RWPE2 (cell line): ENCODE results near the gene ZNF771.

Experiments used
- ATAC-seq: fragments of 200-7000 bp; cut with Tn5 transposase; 3 replicates; pipeline ENCODE4 v1.9.1; 2021; ENCODE audit warnings: low read depth
- DNase-seq: peaks from one replicate; pipeline ENCODE4 v3.0.0-alpha.2; 2020; ENCODE audit warnings: low spot score
- H3K27ac ChIP-seq: fragments of 450-650 bp; 2 replicates; pipeline ENCODE4 v1.5.1; 2017; ENCODE audit warnings: mild to moderate bottlenecking; ENCODE audit not compliant: poor library complexity, severe bottlenecking
- H3K27me3 ChIP-seq: fragments of 250-450 bp; sonication (Bioruptor Pico); 2 replicates; pipeline ENCODE4 v1.5.1; 2021; ENCODE audit warnings: mild to moderate bottlenecking, moderate library complexity; ENCODE audit not compliant: insufficient read depth, poor library complexity, severe bottlenecking
- H3K36me3 ChIP-seq: fragments of 250-450 bp; sonication (Bioruptor Pico); 2 replicates; pipeline ENCODE4 v1.5.1; 2020; ENCODE audit warnings: low read depth, mild to moderate bottlenecking, moderate library complexity
- H3K4me1 ChIP-seq: fragments of 250-450 bp; sonication (Bioruptor Pico); 2 replicates; pipeline ENCODE4 v1.5.1; 2021; ENCODE audit warnings: mild to moderate bottlenecking, moderate library complexity; ENCODE audit not compliant: insufficient read depth, poor library complexity, severe bottlenecking
- H3K4me3 ChIP-seq: fragments of 250-450 bp; sonication (Bioruptor Pico); 2 replicates; pipeline ENCODE4 v1.5.1; 2021; ENCODE audit warnings: mild to moderate bottlenecking, moderate library complexity; ENCODE audit not compliant: severe bottlenecking
- H3K9me3 ChIP-seq: fragments of 250-450 bp; sonication (Bioruptor Pico); 2 replicates; pipeline ENCODE4 v1.5.1; 2021; ENCODE audit warnings: mild to moderate bottlenecking, moderate library complexity; ENCODE audit not compliant: severe bottlenecking
- TF ChIP-seq, protein P1 (sequence below): fragments of 450-650 bp; IDR thresholded peaks from one replicate; pipeline ENCODE4 v1.5.1; 2017; ENCODE audit warnings: mild to moderate bottlenecking, moderate library complexity; ENCODE audit not compliant: poor library complexity, severe bottlenecking

Gene ZNF771

DNA sequence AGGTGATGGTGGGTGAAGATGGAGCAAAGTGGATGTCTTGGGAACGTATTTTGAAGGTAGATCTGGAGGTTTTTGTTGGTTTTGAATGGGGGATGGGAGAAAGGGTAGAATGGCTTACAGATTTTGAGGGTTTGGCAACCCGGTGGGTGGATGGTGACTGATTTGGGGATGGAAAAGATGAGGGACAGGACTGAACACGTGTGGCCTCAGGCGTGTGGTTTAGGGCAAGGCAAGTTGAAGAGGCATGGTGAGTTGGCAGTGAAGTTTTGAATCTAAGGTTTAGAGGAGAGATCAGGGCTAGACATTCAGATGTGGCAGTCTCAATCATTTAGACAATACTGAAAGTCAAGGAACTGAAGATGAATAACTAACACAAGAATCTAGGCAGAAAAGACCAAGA, 27.4 kb downstream of the ZNF771 start:
- peaks cover 5% of the 10 kb centered on the region for H3K4me1 ChIP-seq
- no peaks in the 10 kb centered on the region for H3K27me3 ChIP-seq
- H3K36me3 ChIP-seq, result no peaks in the 10 kb centered on the region
- no peak overlapping the region for H3K27ac ChIP-seq
- TF ChIP-seq, protein P1, sequence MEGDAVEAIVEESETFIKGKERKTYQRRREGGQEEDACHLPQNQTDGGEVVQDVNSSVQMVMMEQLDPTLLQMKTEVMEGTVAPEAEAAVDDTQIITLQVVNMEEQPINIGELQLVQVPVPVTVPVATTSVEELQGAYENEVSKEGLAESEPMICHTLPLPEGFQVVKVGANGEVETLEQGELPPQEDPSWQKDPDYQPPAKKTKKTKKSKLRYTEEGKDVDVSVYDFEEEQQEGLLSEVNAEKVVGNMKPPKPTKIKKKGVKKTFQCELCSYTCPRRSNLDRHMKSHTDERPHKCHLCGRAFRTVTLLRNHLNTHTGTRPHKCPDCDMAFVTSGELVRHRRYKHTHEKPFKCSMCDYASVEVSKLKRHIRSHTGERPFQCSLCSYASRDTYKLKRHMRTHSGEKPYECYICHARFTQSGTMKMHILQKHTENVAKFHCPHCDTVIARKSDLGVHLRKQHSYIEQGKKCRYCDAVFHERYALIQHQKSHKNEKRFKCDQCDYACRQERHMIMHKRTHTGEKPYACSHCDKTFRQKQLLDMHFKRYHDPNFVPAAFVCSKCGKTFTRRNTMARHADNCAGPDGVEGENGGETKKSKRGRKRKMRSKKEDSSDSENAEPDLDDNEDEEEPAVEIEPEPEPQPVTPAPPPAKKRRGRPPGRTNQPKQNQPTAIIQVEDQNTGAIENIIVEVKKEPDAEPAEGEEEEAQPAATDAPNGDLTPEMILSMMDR, result no peak
- H3K9me3 ChIP-seq, result no peaks in the 10 kb centered on the region
- DNase-seq, result no peak
- ATAC-seq, result no peak
- no peak overlapping the region for H3K4me3 ChIP-seq

DNA sequence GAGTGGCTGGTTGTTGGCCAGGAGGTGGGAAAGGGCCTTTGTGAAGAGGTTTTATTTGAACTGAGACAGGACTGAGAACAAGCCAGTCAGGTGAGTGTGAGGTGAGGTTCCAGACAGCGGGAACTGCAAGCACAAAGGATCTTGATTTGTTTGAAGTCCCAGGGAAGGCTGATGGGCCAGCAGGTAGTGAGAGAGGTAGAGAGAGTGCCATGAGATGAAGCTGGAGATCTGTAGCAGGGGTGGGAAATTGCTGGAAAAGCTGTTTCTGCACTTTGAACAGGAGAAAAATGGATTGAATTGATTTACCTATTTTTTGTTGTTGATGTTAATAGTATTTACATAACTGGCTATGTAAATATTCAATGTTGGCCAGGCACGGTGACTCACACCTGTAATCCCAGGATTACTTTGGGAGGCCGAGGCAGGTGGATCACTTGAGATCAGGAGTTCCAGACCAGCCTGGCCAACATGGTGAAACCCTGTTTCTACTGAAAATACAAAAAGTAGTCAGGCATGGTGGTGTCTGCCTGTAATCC, 30.2 kb downstream of the ZNF771 start:
- ATAC-seq, result peak; percentile 23; the same call in 1 of the 3 replicates
- no peak for DNase-seq

DNA sequence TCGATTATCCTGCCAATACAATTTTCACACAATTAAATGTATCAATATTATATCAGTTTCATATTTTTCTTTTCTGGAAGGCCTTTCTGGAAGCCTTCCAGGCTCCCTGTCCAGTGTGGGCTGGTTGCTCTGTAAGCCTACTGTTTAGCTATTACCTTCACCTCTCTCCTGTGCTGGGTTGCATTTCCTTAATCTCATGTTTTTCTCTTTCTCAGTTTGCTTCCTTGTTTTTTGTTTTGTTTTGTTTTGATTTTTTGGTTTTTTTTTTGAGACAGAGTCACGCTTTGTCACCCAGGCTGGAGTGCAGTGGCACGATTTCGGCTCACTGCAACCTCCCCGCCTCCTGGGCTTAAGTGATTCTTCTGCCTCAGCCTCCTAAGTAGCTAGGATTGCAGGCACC, 31.4 kb downstream of the ZNF771 start:
- ATAC-seq (no peak), DNase-seq (no peak)
- H3K4me3 ChIP-seq, result no peak overlapping the region
- TF ChIP-seq, protein P1, result no peak
- no peak overlapping the region for H3K27ac ChIP-seq
- H3K36me3 ChIP-seq, result peaks cover 7% of the 10 kb centered on the region
- H3K4me1 ChIP-seq, result no peaks in the 10 kb centered on the region
- H3K9me3 ChIP-seq, result no peaks in the 10 kb centered on the region
- no peaks in the 10 kb centered on the region for H3K27me3 ChIP-seq

More for the DNA sequence above, 30.2 kb downstream of the ZNF771 start:
- TF ChIP-seq, protein P1, result no peak
- no peaks in the 10 kb centered on the region for H3K36me3 ChIP-seq
- no peaks in the 10 kb centered on the region for H3K4me1 ChIP-seq
- no peak overlapping the region for H3K27ac ChIP-seq
- H3K27me3 ChIP-seq, result no peaks in the 10 kb centered on the region
- H3K4me3 ChIP-seq, result no peak overlapping the region
- no peaks in the 10 kb centered on the region for H3K9me3 ChIP-seq

DNA sequence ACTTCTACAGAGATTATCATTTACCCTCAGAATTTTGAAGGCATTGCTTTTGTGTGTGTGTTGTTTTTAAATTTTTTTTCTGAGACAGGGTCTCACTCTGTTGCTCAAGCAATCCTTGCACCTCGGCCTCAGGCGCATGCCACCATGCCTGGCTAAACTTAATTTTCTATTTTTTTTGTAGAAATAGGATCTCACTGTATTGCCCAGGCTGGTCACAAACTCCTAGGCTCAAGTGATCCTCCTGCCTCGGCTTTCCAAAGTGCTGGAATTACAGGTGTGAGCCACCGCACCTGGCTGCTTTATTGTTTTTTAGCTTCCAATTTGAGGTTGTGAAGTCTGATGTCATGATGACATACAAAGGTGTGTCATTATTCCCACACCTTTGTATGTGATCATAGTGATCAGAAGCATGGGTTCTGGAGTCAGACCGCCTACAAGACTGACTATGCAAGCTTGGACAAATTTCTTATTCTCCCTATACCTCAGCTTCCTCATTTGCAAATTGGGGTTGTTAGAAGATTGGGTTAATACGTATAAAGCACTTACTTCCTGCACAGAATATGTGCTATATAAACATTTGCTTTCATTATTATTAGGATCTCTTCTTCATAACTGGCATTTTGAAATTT, 32.4 kb downstream of the ZNF771 start:
- DNase-seq, result no peak
- H3K27ac ChIP-seq, result no peak overlapping the region
- H3K4me3 ChIP-seq, result no peak overlapping the region
- peaks cover 17% of the 10 kb centered on the region for H3K36me3 ChIP-seq
- no peaks in the 10 kb centered on the region for H3K27me3 ChIP-seq
- no peak for ATAC-seq
- no peaks in the 10 kb centered on the region for H3K9me3 ChIP-seq
- H3K4me1 ChIP-seq, result peaks cover 5% of the 10 kb centered on the region
- TF ChIP-seq, protein P1, result no peak

DNA sequence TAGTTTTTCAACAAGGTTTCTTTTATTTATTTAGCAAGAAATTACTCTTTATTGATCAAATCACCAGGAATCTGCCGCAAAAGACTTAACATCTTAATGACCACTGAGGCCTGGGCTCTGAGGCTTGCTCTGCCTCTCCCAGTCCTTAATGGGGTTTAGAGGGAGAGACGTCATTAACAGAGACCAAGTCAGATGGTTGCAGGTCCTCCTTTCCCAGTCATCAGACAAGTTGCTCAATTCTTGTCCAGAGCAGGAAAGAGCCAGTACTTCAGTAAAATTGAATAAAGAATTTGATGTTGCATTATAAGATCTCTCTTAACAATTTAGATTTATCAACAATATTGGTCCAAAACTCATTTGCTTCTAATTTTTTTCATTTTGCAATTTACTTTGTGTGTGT, 36.2 kb downstream of the ZNF771 start:
- no peak for ATAC-seq
- TF ChIP-seq, protein P1, result no peak

More for the DNA sequence above, 36.2 kb downstream of the ZNF771 start:
- H3K36me3 ChIP-seq, result peaks cover 17% of the 10 kb centered on the region
- H3K9me3 ChIP-seq, result no peaks in the 10 kb centered on the region
- no peak for DNase-seq
- H3K27ac ChIP-seq, result no peak overlapping the region
- H3K27me3 ChIP-seq, result no peaks in the 10 kb centered on the region
- peaks cover 6% of the 10 kb centered on the region for H3K4me1 ChIP-seq
- H3K4me3 ChIP-seq, result no peak overlapping the region
